Endothelial cell of umbilical vein (primary cell): ENCODE results near the gene CLEC2L. TPM values are rescaled to one million over a fixed set of nuclear protein-coding genes. Genes with fewer than 3 reads are reported as not detected.

Source experiments
- BruUV-seq: library from RNA; stranded (reverse); fragments of 400-500 nt; replicated peaks from 2 replicates; lab custom pipeline; 2021; lab: Mats Ljungman, UMichigan
- CTCF ChIA-PET: fragments of 300-600, 350-600 bp; sonication (Branson Sonifier 250); formaldehyde crosslinking; loops from one replicate; lab custom pipeline; 2021; ENCODE audit warnings: antibody characterized with exemption, inconsistent platforms; lab: Charles Lee
- POLR2A ChIA-PET: fragments of 300-600, 350-600 bp; sonication (Branson Sonifier 250); formaldehyde crosslinking; loops from one replicate; lab custom pipeline; 2021; ENCODE audit warnings: antibody characterized with exemption, inconsistent platforms; lab: Charles Lee
- DNase-seq: peaks from one replicate; pipeline ENCODE4 v3.0.0-alpha.2; 2011; ENCODE audit warnings: low read depth, low spot score
- FAIRE-seq: peaks from 2 replicates; lab custom pipeline; 2011; peaks lifted over from hg19 to GRCh38; lab: Jason Lieb, UNC
- H2AFZ ChIP-seq: 2 replicates; pipeline ENCODE4 v1.6.0; 2012; ENCODE audit warnings: low read depth, low read length, control low read depth, inconsistent platforms
- H3K27ac ChIP-seq: 2 replicates; pipeline ENCODE4 v1.5.1; 2011; ENCODE audit warnings: low read depth, mild to moderate bottlenecking, control low read depth, low read length, moderate library complexity; ENCODE audit not compliant: insufficient read depth
- H3K27me3 ChIP-seq, 2 experiments: 2 replicates each; pipeline versions ENCODE4 v1.6.0 to v1.6.1; 2011; ENCODE audit warnings: low read length in 2 of 2, mixed read lengths in 1 of 2; ENCODE audit not compliant: control insufficient read depth in 2 of 2, insufficient read depth in 2 of 2
- H3K36me3 ChIP-seq, 2 experiments: 2 replicates in 1 of 2; 3 replicates in 1 of 2; pipeline ENCODE4 v1.5.1; 2011; ENCODE audit warnings: low read length in 2 of 2, mild to moderate bottlenecking in 1 of 2, moderate library complexity in 1 of 2; ENCODE audit not compliant: control insufficient read depth in 2 of 2, insufficient read depth in 2 of 2; ENCODE audit errors: extremely low read depth in 1 of 2
- H3K4me1 ChIP-seq: 3 replicates; pipeline ENCODE4 v1.5.1; 2011; ENCODE audit warnings: mild to moderate bottlenecking, low read length; ENCODE audit not compliant: control insufficient read depth, insufficient read depth; ENCODE audit errors: extremely low read depth
- H3K4me2 ChIP-seq: 2 replicates; pipeline ENCODE4 v1.6.1; 2011; ENCODE audit warnings: low read length, control low read depth, mixed read lengths; ENCODE audit not compliant: insufficient read depth
- H3K4me3 ChIP-seq, 3 experiments: fragments of 200-600 bp in 1 of 3; sonication (generic), shearing (Covaris generic) in 1 of 3; replicated peaks in 1 of 3; 2 replicates each; pipeline ENCODE4 v1.5.1; 2011 to 2016; ENCODE audit warnings: control low read depth in 3 of 3, low read length in 3 of 3, mild to moderate bottlenecking in 2 of 3, inconsistent platforms in 1 of 3, low read depth in 1 of 3, moderate library complexity in 1 of 3; ENCODE audit not compliant: insufficient read depth in 1 of 3
- H3K79me2 ChIP-seq: 2 replicates; pipeline ENCODE4 v1.6.0; 2012; ENCODE audit warnings: low read length, inconsistent platforms; ENCODE audit not compliant: control insufficient read depth, insufficient read depth
- H3K9ac ChIP-seq: replicated peaks from 2 replicates; pipeline ENCODE3; 2011; ENCODE audit warnings: low read length, control low read depth; ENCODE audit not compliant: insufficient read depth; ENCODE audit errors: extremely low read depth
- H3K9me1 ChIP-seq: replicated peaks from 3 replicates; pipeline ENCODE4 v1.6.0; 2011; ENCODE audit warnings: mild to moderate bottlenecking, low read length; ENCODE audit not compliant: control insufficient read depth, insufficient read depth; ENCODE audit errors: extremely low read depth
- H3K9me3 ChIP-seq: replicated peaks from 2 replicates; pipeline ENCODE4 v1.5.1; 2012; ENCODE audit warnings: low read length, inconsistent platforms; ENCODE audit not compliant: control insufficient read depth, insufficient read depth
- H4K20me1 ChIP-seq: replicated peaks from 2 replicates; pipeline ENCODE3; 2011; ENCODE audit warnings: mild to moderate bottlenecking, low read length; ENCODE audit not compliant: control insufficient read depth, insufficient read depth; ENCODE audit errors: extremely low read depth
- EZH2 ChIP-seq: IDR thresholded peaks from 2 replicates; pipeline ENCODE4 v1.6.1; 2012; ENCODE audit warnings: borderline replicate concordance, low read depth, mild to moderate bottlenecking, moderate library complexity, low read length, inconsistent platforms; ENCODE audit not compliant: severe bottlenecking
- FOS ChIP-seq: IDR thresholded peaks from 2 replicates; pipeline ENCODE4 v1.6.1; 2011; ENCODE audit warnings: mild to moderate bottlenecking, low read length, moderate library complexity, borderline replicate concordance; ENCODE audit not compliant: insufficient read depth
- GATA2 ChIP-seq: IDR thresholded peaks from 2 replicates; pipeline ENCODE4 v1.7.0; 2011; ENCODE audit warnings: low read depth, mild to moderate bottlenecking, moderate library complexity, mixed read lengths, low read length; ENCODE audit not compliant: insufficient read length, insufficient read depth
- JUN ChIP-seq: IDR thresholded peaks from 2 replicates; pipeline ENCODE4 v1.6.1; 2011; ENCODE audit warnings: borderline replicate concordance, low read depth; ENCODE audit not compliant: insufficient read length, insufficient read depth
- MYC ChIP-seq: IDR thresholded peaks from one replicate; pipeline ENCODE4 v1.6.1; 2011; ENCODE audit warnings: mild to moderate bottlenecking, low read depth, low read length
- POLR2A ChIP-seq: IDR thresholded peaks from 2 replicates; pipeline ENCODE4 v1.6.1; 2012; ENCODE audit warnings: low read depth, mild to moderate bottlenecking, control low read depth, low read length
- POLR2AphosphoS5 ChIP-seq: IDR thresholded peaks from 2 replicates; pipeline ENCODE4 v1.6.1; 2012; ENCODE audit warnings: low read depth, mild to moderate bottlenecking, control low read depth, low read length, moderate library complexity; ENCODE audit not compliant: insufficient read depth
- dilution Hi-C: fragments of 300-500 bp; cut with MboI; formaldehyde crosslinking; loops from one replicate; pipeline ENCODE4 v1.15.0; 2019; ENCODE audit warnings: low sequenced_read_pairs; ENCODE audit not compliant: extremely low pct_ligation_motif_present
- intact Hi-C: fragments of 100-400 bp; cut with micrococcal nuclease; formaldehyde crosslinking; loops from one replicate; pipeline ENCODE4 v1.10.0; 2022
- polyA plus RNA-seq, 4 experiments: library from polyadenylated mRNA; depleted of rRNA in 3 of 4; stranded (reverse) in 3 of 4; unstranded in 1 of 4; fragments of >200 nt; gene quantifications; 2 replicates each; pipeline versions ENCODE4 v1.2.1 to v1.2.3, GENCODE V29; 2011 to 2012; ENCODE audit warnings: missing spikeins in 1 of 4
- total RNA-seq: library from RNA; stranded (reverse); gene quantifications from 2 replicates; pipeline ENCODE4 v1.2.3, GENCODE V29; 2021
- TF ChIP-seq, protein P1 (sequence below): IDR thresholded peaks from 2 replicates; pipeline ENCODE4 v1.6.1; 2011; ENCODE audit not compliant: insufficient read depth, insufficient read length
- TF ChIP-seq, protein P2 (sequence below), 2 donors: IDR thresholded peaks; 1 replicate in 1 of 2; 2 replicates in 1 of 2; pipeline ENCODE4 v1.5.1; 2011; ENCODE audit warnings: low read length in 2 of 2, mild to moderate bottlenecking in 2 of 2, moderate library complexity in 2 of 2, control low read depth in 1 of 2, inconsistent platforms in 1 of 2, low read depth in 1 of 2; ENCODE audit not compliant: insufficient read depth in 1 of 2; ENCODE audit errors: extremely low read depth in 1 of 2

Gene CLEC2L
- total and polyA plus RNA-seq, 2 donors (not counting 3 experiments of a cell fraction or from before 2014, with no cell fraction given): not detected

DNA sequence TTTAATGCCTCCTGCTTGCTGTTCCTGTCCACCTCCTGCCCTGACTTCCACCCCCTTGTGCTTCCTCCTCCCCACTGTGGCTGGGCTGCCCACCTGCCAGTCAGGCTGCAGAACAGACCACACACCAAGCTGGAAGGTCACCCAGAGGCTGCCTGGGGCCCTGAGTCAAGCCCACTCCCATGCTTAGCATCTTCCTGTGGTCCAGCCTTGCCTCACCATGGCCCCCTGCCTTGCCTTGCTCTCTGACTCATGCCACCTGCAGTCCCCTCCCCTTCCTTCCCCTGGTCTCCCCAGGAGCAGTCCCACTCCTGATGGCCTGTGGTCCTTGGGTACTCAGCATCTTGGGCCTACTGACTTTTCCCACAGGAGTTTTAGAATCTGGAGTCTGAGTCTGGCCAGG lies 2.3 kb downstream of the CLEC2L start:
- H3K9me1 ChIP-seq: no peaks in the 10 kb centered on the region
- dilution Hi-C loops (no loop called here), intact Hi-C loops (no loop called here)
- no peaks in the 10 kb centered on the region for H3K79me2 ChIP-seq
- ChIA-PET POLR2A (no interaction called here), CTCF (no interaction called here)
- H3K27me3 ChIP-seq: peaks cover 26 to 40% of the 10 kb centered on the region in 2 experiments
- FAIRE-seq (no peak), DNase-seq (no peak)
- no TSS peak for BruUV-seq
- no peak overlapping the region for H3K27ac ChIP-seq
- TF ChIP-seq, protein P1, sequence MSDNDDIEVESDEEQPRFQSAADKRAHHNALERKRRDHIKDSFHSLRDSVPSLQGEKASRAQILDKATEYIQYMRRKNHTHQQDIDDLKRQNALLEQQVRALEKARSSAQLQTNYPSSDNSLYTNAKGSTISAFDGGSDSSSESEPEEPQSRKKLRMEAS: no peak
- TF ChIP-seq JUN (no peak), POLR2A (no peak), FOS (no peak), MYC (no peak), POLR2AphosphoS5 (no peak), EZH2 (no peak), GATA2 (no peak)
- TF ChIP-seq, protein P2, sequence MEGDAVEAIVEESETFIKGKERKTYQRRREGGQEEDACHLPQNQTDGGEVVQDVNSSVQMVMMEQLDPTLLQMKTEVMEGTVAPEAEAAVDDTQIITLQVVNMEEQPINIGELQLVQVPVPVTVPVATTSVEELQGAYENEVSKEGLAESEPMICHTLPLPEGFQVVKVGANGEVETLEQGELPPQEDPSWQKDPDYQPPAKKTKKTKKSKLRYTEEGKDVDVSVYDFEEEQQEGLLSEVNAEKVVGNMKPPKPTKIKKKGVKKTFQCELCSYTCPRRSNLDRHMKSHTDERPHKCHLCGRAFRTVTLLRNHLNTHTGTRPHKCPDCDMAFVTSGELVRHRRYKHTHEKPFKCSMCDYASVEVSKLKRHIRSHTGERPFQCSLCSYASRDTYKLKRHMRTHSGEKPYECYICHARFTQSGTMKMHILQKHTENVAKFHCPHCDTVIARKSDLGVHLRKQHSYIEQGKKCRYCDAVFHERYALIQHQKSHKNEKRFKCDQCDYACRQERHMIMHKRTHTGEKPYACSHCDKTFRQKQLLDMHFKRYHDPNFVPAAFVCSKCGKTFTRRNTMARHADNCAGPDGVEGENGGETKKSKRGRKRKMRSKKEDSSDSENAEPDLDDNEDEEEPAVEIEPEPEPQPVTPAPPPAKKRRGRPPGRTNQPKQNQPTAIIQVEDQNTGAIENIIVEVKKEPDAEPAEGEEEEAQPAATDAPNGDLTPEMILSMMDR (IDR thresholded peaks at IDR 0.05; ENCODE audit: extremely low read depth in 1 of 2, insufficient read depth in 1 of 2, low read depth in 1 of 2, low read length in 2 of 2): no peak
- H4K20me1 ChIP-seq: no peaks in the 10 kb centered on the region
- no peaks in the 10 kb centered on the region for H3K36me3 ChIP-seq
- no peak overlapping the region for H2AFZ ChIP-seq
- no peaks in the 10 kb centered on the region for H3K9me3 ChIP-seq
- H3K9ac ChIP-seq: no peak overlapping the region
- no peaks in the 10 kb centered on the region for H3K4me1 ChIP-seq
- no peak overlapping the region for H3K4me2 ChIP-seq
- H3K4me3 ChIP-seq: no peak overlapping the region
